Measurements from ENCODE around the gene BMP4. TPM values are rescaled to one million over a fixed set of nuclear protein-coding genes. Genes with fewer than 3 reads are reported as not detected.
A peak's percentile ranks its signal among the peaks of the same experiment; 100 is the strongest.

The BMP4 gene
- total RNA-seq (1 to 10 TPM; 2.1 to 4.2 TPM), polyA plus RNA-seq (1 to 10 TPM; 2.0 to 2.8 TPM)

GRCh38 chr14:53956427-53957201 is at the start of gene BMP4:
BMP4 (minus strand) TSS chr14:53956825; CDS start chr14:53952222, 4,603 bp downstream.
- H3K36me3 ChIP-seq (ENCODE audit: control insufficient read depth in 4 of 4, insufficient read depth in 3 of 4, low read depth in 1 of 4, low read length in 3 of 4), result no peaks in the 10 kb centered on the region
- DNase-seq (ENCODE audit: low spot score), result peak; percentile 66
- peak within 1 kb of the TSS in 1 of 2 donors; percentile 59 for H3K9ac ChIP-seq (ENCODE audit: low read depth in 1 of 2, low read length in 2 of 2)
- TF ChIP-seq, protein P1, sequence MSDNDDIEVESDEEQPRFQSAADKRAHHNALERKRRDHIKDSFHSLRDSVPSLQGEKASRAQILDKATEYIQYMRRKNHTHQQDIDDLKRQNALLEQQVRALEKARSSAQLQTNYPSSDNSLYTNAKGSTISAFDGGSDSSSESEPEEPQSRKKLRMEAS (IDR thresholded peaks at IDR 0.05), result no peak
- TF ChIP-seq HNF4G (IDR thresholded peaks at IDR 0.05), result no peak
- TF ChIP-seq SP1 (IDR thresholded peaks at IDR 0.05), result no peak
- TF ChIP-seq HNF4A (conservative IDR thresholded peaks at IDR 0.05), result no peak
- TF ChIP-seq NR2F2 (IDR thresholded peaks at IDR 0.05), result no peak
- TF ChIP-seq GABPA (IDR thresholded peaks at IDR 0.05 in 1 of 2, conservative IDR thresholded peaks at IDR 0.05 in 1 of 2), result no peak
- no peak for TF ChIP-seq YY1 (IDR thresholded peaks at IDR 0.05)
- TF ChIP-seq ATF3 (IDR thresholded peaks at IDR 0.05), result no peak
- no peak for TF ChIP-seq CTCF (IDR thresholded peaks at IDR 0.05; ENCODE audit: low read depth, low read length, missing input control)
- TF ChIP-seq REST (IDR thresholded peaks at IDR 0.05), result no peak
- H3K9me3 ChIP-seq (ENCODE audit: control insufficient read depth in 4 of 4, low read length in 3 of 4), result no peaks in the 10 kb centered on the region
- 28% methylated on average over 45 of the region's 45 CpGs for WGBS
- H3K4me3 ChIP-seq (ENCODE audit: low read depth in 1 of 3, low read length in 3 of 3), result peak within 1 kb of the TSS in 2 of 3 donors; percentile 27 to 71
- peaks cover 0 to 8% (median under 1%) of the 10 kb centered on the region in 4 donors for H3K27me3 ChIP-seq (ENCODE audit: control insufficient read depth in 4 of 4, insufficient read depth in 4 of 4, low read length in 3 of 4)
- peak within 1 kb of the TSS; percentile 42 to 73 for H3K27ac ChIP-seq (ENCODE audit: low read depth in 1 of 2, low read length in 2 of 2)
- peaks cover 11 to 48% (median 33%) of the 10 kb centered on the region in 4 donors for H3K4me1 ChIP-seq (ENCODE audit: control insufficient read depth in 4 of 4, insufficient read depth in 4 of 4, low read length in 3 of 4)

DNA sequence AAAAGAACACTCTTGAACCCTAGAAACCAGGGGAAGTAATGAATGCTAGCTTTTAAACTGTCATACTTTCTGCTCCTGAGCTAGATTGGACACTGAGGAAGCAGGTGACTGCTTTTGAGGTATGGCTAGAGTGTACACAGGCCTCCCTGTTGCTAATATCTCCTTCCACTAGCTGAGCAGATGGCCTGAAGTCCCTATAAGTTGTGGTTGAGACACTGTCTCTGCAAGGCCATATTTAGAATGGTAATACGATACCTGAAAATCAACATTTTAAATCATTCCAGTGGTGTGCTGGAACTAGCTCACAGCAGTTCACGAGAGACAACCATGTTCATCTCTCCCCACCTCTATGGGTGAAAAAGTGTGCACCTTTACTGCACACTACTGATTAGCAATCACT is 46.4 kb upstream of the BMP4 start:
- Histone ChIP-seq H3K4me3 (ENCODE audit: low read depth in 1 of 3, low read length in 3 of 3) (no peak overlapping the region), H3K9me3 (ENCODE audit: control insufficient read depth in 4 of 4, low read length in 3 of 4) (no peaks in the 10 kb centered on the region), H3K4me1 (ENCODE audit: control insufficient read depth in 4 of 4, insufficient read depth in 4 of 4, low read length in 3 of 4) (no peaks in the 10 kb centered on the region), H3K36me3 (ENCODE audit: control insufficient read depth in 4 of 4, insufficient read depth in 3 of 4, low read depth in 1 of 4, low read length in 3 of 4) (no peaks in the 10 kb centered on the region), H3K27ac (ENCODE audit: low read depth in 1 of 2, low read length in 2 of 2) (no peak overlapping the region), H3K9ac (ENCODE audit: low read depth in 1 of 2, low read length in 2 of 2) (no peak overlapping the region), H3K27me3 (ENCODE audit: control insufficient read depth in 4 of 4, insufficient read depth in 4 of 4, low read length in 3 of 4) (peaks cover 0 to 4% (median 0%) of the 10 kb centered on the region in 4 donors)
- DNase-seq (ENCODE audit: low spot score), result no peak
- WGBS, result 93% methylated on average over 2 of the region's 2 CpGs
- TF ChIP-seq RXRA (IDR thresholded peaks at IDR 0.05), result no peak
- TF ChIP-seq GABPA (IDR thresholded peaks at IDR 0.05 in 1 of 2, conservative IDR thresholded peaks at IDR 0.05 in 1 of 2), result no peak
- no peak for TF ChIP-seq EGR1 (IDR thresholded peaks at IDR 0.05; ENCODE audit: low read depth in 2 of 2)
- no peak for TF ChIP-seq RAD21 (IDR thresholded peaks at IDR 0.05)
- TF ChIP-seq CTCF (IDR thresholded peaks at IDR 0.05; ENCODE audit: low read depth, low read length, missing input control), result no peak
- no peak for TF ChIP-seq ATF3 (IDR thresholded peaks at IDR 0.05)
- TF ChIP-seq JUND (IDR thresholded peaks at IDR 0.05), result no peak
- no peak for TF ChIP-seq FOXA1 (IDR thresholded peaks at IDR 0.05)
- no peak for TF ChIP-seq REST (IDR thresholded peaks at IDR 0.05)

Measured in liver (tissue), 9 donors.